Astrocyte (in vitro differentiated cells and primary cell): ENCODE data around the gene GRB10. TPM values are rescaled to one million over a fixed set of nuclear protein-coding genes. Genes with fewer than 3 reads are reported as not detected.

Source experiments
- DNase-seq: peaks from one replicate; pipeline ENCODE4 v3.0.0-alpha.2; 2010; ENCODE audit warnings: low read depth
- FAIRE-seq: peaks from 2 replicates; lab custom pipeline; 2011; peaks lifted over from hg19 to GRCh38; lab: Jason Lieb, UNC
- H2AFZ ChIP-seq: 2 replicates; pipeline ENCODE4 v1.6.0; 2012; ENCODE audit warnings: low read depth, low read length, inconsistent platforms
- H3K27ac ChIP-seq: 2 replicates; pipeline ENCODE4 v1.5.1; 2011; ENCODE audit warnings: low read depth, low read length, inconsistent platforms
- H3K27me3 ChIP-seq: 2 replicates; pipeline ENCODE4 v1.6.0; 2011; ENCODE audit warnings: low read length, inconsistent platforms; ENCODE audit not compliant: insufficient read depth
- H3K36me3 ChIP-seq: 2 replicates; pipeline ENCODE4 v1.5.1; 2011; ENCODE audit warnings: low read length, inconsistent platforms; ENCODE audit not compliant: insufficient read depth
- H3K4me1 ChIP-seq: 2 replicates; pipeline ENCODE4 v1.5.1; 2011; ENCODE audit warnings: low read length, inconsistent platforms; ENCODE audit not compliant: insufficient read depth
- H3K4me2 ChIP-seq: 2 replicates; pipeline ENCODE4 v1.6.0; 2012; ENCODE audit warnings: low read length, inconsistent platforms
- H3K4me3 ChIP-seq: 2 replicates; pipeline ENCODE4 v1.5.1; 2011; ENCODE audit warnings: low read depth, mild to moderate bottlenecking, low read length, inconsistent platforms; ENCODE audit not compliant: insufficient read depth
- H3K79me2 ChIP-seq: 2 replicates; pipeline ENCODE4 v1.6.0; 2012; ENCODE audit warnings: mild to moderate bottlenecking, low read length, inconsistent platforms; ENCODE audit not compliant: insufficient read depth
- H3K9ac ChIP-seq: 2 replicates; pipeline ENCODE4 v1.6.0; 2012; ENCODE audit warnings: mild to moderate bottlenecking, low read length, inconsistent platforms
- H3K9me3 ChIP-seq: 2 replicates; pipeline ENCODE4 v1.5.1; 2012; ENCODE audit warnings: low read depth, mild to moderate bottlenecking, low read length, inconsistent platforms; ENCODE audit not compliant: insufficient read depth
- H4K20me1 ChIP-seq: 2 replicates; pipeline ENCODE4 v1.6.0; 2012; ENCODE audit warnings: low read length, inconsistent platforms; ENCODE audit not compliant: insufficient read depth
- H3K27ac Mint-ChIP-seq: one replicate; pipeline ENCODE4 v1.8.0; 2021; ENCODE audit warnings: mild to moderate bottlenecking, mixed read lengths; ENCODE audit not compliant: unreplicated experiment
- H3K27me3 Mint-ChIP-seq: one replicate; pipeline ENCODE4 v1.8.0; 2021; ENCODE audit warnings: low read depth, mixed read lengths; ENCODE audit not compliant: unreplicated experiment
- H3K36me3 Mint-ChIP-seq: one replicate; pipeline ENCODE4 v1.8.0; 2021; ENCODE audit warnings: low read depth, mixed read lengths; ENCODE audit not compliant: unreplicated experiment
- H3K4me1 Mint-ChIP-seq: one replicate; pipeline ENCODE4 v1.8.0; 2021; ENCODE audit warnings: low read depth, mixed read lengths; ENCODE audit not compliant: unreplicated experiment
- H3K4me3 Mint-ChIP-seq: one replicate; pipeline ENCODE4 v1.8.0; 2021; ENCODE audit warnings: mild to moderate bottlenecking, moderate library complexity, mixed read lengths; ENCODE audit not compliant: unreplicated experiment
- H3K9me3 Mint-ChIP-seq: one replicate; pipeline ENCODE4 v1.8.0; 2021; ENCODE audit warnings: mild to moderate bottlenecking, mixed read lengths; ENCODE audit not compliant: unreplicated experiment
- EZH2 ChIP-seq: IDR thresholded peaks from 2 replicates; pipeline ENCODE4 v1.6.1; 2012; ENCODE audit warnings: mild to moderate bottlenecking, low read length, inconsistent platforms; ENCODE audit not compliant: insufficient read depth
- total RNA-seq: library from RNA; stranded (reverse); gene quantifications from 2 replicates; pipeline ENCODE4 v1.2.1, GENCODE V29; 2021
- TF ChIP-seq, protein P1 (sequence below): IDR thresholded peaks from 2 replicates; pipeline ENCODE4 v1.5.1; 2011; ENCODE audit warnings: low read depth, mild to moderate bottlenecking, inconsistent platforms, low read length, moderate library complexity; ENCODE audit not compliant: insufficient read depth

The GRB10 gene
- total RNA-seq, 1 donor from 2014 or later: 81.9 TPM

DNA sequence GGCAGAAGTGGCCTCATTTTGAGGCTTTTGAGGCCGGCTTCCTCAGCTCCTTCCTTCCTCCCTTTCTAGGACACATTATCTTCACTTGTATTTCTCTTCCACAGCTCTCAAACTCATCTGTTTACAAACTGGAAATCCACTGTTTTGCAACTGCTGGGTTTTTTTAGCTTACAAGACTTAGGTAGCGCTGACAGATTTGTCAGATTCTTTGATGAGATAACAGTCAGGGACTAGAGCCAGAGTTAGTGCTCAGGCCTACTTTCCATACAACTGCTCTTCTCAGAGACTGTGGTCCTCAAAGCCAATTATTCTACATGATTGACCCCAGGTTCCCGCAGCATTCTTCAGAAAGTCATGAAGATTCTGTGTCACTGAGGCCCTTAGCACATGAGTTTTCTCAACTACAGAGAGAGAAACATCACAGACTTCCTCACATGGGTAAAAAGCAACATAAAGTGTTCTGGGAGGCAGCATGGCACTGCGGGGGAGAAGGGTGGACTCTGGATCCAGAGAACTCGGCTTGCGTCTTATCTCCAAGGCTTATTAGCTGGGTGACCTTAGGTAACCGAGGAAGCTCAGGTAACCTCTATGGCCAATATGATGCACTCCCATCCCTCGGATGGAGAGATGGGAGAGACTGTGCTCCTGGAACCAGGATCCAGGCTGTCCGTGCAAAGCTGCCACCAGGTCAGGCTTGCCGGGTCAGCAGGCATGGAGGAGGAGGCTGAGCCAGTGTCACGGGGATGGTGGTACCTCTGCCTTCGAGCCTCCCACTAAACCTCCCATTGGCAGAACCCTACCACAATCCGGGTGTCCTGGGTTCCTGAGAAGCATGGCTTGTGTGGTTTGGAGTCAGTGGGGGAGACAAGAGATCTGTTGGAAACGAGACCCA, 228.0 kb downstream of the GRB10 start:
- no peak overlapping the region for H3K27ac ChIP-seq

GRCh38 chr7:50553973-50554372, 228.7 kb downstream of the GRB10 start:
- Histone ChIP-seq H4K20me1 (no peaks in the 10 kb centered on the region), H3K79me2 (no peaks in the 10 kb centered on the region), H3K4me2 (no peak overlapping the region), H2AFZ (no peak overlapping the region), H3K9ac (no peak overlapping the region), H3K9me3 (no peaks in the 10 kb centered on the region), H3K27me3 (peaks cover 18% of the 10 kb centered on the region), H3K27ac (no peak overlapping the region), H3K4me1 (no peaks in the 10 kb centered on the region), H3K36me3 (no peaks in the 10 kb centered on the region), H3K4me3 (no peak overlapping the region)
- Mint-ChIP-seq H3K36me3 (no peaks in the 10 kb centered on the region), H3K4me3 (no peak overlapping the region), H3K27me3 (peaks cover 28% of the 10 kb centered on the region), H3K4me1 (no peaks in the 10 kb centered on the region), H3K27ac (no peak overlapping the region), H3K9me3 (peaks cover 2% of the 10 kb centered on the region)
- no peak for FAIRE-seq
- TF ChIP-seq, protein P1, sequence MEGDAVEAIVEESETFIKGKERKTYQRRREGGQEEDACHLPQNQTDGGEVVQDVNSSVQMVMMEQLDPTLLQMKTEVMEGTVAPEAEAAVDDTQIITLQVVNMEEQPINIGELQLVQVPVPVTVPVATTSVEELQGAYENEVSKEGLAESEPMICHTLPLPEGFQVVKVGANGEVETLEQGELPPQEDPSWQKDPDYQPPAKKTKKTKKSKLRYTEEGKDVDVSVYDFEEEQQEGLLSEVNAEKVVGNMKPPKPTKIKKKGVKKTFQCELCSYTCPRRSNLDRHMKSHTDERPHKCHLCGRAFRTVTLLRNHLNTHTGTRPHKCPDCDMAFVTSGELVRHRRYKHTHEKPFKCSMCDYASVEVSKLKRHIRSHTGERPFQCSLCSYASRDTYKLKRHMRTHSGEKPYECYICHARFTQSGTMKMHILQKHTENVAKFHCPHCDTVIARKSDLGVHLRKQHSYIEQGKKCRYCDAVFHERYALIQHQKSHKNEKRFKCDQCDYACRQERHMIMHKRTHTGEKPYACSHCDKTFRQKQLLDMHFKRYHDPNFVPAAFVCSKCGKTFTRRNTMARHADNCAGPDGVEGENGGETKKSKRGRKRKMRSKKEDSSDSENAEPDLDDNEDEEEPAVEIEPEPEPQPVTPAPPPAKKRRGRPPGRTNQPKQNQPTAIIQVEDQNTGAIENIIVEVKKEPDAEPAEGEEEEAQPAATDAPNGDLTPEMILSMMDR: no peak
- no peak for TF ChIP-seq EZH2
- DNase-seq: no peak

More for the DNA sequence above, 228.0 kb downstream of the GRB10 start:
- no peaks in the 10 kb centered on the region for H3K4me1 Mint-ChIP-seq
- no peak overlapping the region for H3K27ac Mint-ChIP-seq
- no peak overlapping the region for H3K4me2 ChIP-seq
- no peaks in the 10 kb centered on the region for H4K20me1 ChIP-seq
- no peaks in the 10 kb centered on the region for H3K36me3 ChIP-seq
- peaks cover 2% of the 10 kb centered on the region for H3K9me3 Mint-ChIP-seq
- H3K27me3 Mint-ChIP-seq: peaks cover 32% of the 10 kb centered on the region
- H3K36me3 Mint-ChIP-seq: no peaks in the 10 kb centered on the region
- no peak for DNase-seq
- no peaks in the 10 kb centered on the region for H3K79me2 ChIP-seq
- TF ChIP-seq EZH2: no peak
- TF ChIP-seq, protein P1: no peak
- peaks cover 20% of the 10 kb centered on the region for H3K27me3 ChIP-seq
- no peak for FAIRE-seq
- no peak overlapping the region for H3K9ac ChIP-seq
- H3K4me1 ChIP-seq: no peaks in the 10 kb centered on the region
- H3K9me3 ChIP-seq: no peaks in the 10 kb centered on the region
- H2AFZ ChIP-seq: no peak overlapping the region
- H3K4me3 Mint-ChIP-seq: no peak overlapping the region
- H3K4me3 ChIP-seq: no peak overlapping the region

GRCh38 chr7:50552921-50553320, 229.8 kb downstream of the GRB10 start:
- no peak overlapping the region for H3K9ac ChIP-seq
- Mint-ChIP-seq H3K4me1 (no peaks in the 10 kb centered on the region), H3K36me3 (no peaks in the 10 kb centered on the region), H3K4me3 (no peak overlapping the region), H3K27ac (no peak overlapping the region), H3K27me3 (peaks cover 32% of the 10 kb centered on the region), H3K9me3 (peaks cover 2% of the 10 kb centered on the region)
- no peaks in the 10 kb centered on the region for H4K20me1 ChIP-seq
- H3K27me3 ChIP-seq: peaks cover 12% of the 10 kb centered on the region
- H3K4me1 ChIP-seq: no peaks in the 10 kb centered on the region
- no peaks in the 10 kb centered on the region for H3K79me2 ChIP-seq
- H3K4me3 ChIP-seq: no peak overlapping the region
- DNase-seq (peak; percentile 37), FAIRE-seq (peak; percentile 13)
- no peaks in the 10 kb centered on the region for H3K36me3 ChIP-seq
- no peak overlapping the region for H3K27ac ChIP-seq
- no peak overlapping the region for H2AFZ ChIP-seq
- TF ChIP-seq EZH2: no peak
- TF ChIP-seq, protein P1: no peak
- H3K9me3 ChIP-seq: no peaks in the 10 kb centered on the region
- no peak overlapping the region for H3K4me2 ChIP-seq
